G401 (cell line): ENCODE data around the gene BABAM2. TPM values are rescaled to one million over a fixed set of nuclear protein-coding genes. Genes with fewer than 3 reads are reported as not detected.
A peak's percentile ranks its signal among the peaks of the same experiment; 100 is the strongest.
"Not testable (repeated sequence)": the region's sequence is repeated elsewhere in the genome, so short reads cannot be mapped to it uniquely, and the experiment has no call there.

Source experiments
- DNase-seq: peaks from one replicate; pipeline ENCODE4 v3.0.0-alpha.2; 2015; ENCODE audit warnings: low spot score
- in situ Hi-C: cut with HindIII; loops from 2 replicates; pipeline ENCODE4 v1.10.0; 2016; ENCODE audit warnings: low sequenced_read_pairs, mixed read lengths
- total RNA-seq: library from RNA; depleted of rRNA; stranded (reverse); fragments of >200 nt; shearing (Covaris generic); gene quantifications from 2 replicates; pipeline ENCODE4 v1.2.3, GENCODE V29; 2014

The BABAM2 gene
- total RNA-seq, 1 experiment from 2014 or later, result 42.3 TPM

DNA sequence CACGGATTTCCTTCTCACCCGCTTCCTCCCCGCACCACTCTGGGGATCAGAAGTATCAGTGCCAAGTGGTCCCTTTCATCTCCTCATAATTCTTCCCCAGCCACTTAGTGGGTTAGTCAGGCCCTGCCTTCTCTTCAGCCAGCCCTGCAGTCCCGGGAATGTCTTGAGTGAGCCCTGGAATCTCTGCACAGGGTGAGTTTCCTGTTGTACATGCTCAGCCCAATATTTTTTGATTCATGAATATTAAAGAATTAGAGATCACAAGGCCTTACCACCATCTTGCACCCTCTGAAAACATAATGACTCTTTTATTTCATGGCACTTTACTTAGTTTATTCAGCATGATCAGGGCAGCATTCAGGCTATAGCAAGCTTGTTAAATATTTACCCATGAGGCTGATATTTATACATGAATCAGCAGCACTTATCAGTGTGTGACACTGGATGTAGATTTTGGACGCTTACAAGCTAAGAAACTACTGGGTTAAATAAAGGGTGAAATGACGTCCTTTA is 342.7 kb downstream of the BABAM2 start:
- in situ Hi-C loops, result no loop called here
- DNase-seq, result no peak

GRCh38 chr2:28234807-28235206 is 344.3 kb downstream of the BABAM2 start:
- no peak for DNase-seq
- in situ Hi-C loops, result no loop called here

- in situ Hi-C loops, result no loop called here
- no peak for DNase-seq
These were observed 348.7 kb downstream of the BABAM2 start for GRCh38 chr2:28239207-28239606.

DNA sequence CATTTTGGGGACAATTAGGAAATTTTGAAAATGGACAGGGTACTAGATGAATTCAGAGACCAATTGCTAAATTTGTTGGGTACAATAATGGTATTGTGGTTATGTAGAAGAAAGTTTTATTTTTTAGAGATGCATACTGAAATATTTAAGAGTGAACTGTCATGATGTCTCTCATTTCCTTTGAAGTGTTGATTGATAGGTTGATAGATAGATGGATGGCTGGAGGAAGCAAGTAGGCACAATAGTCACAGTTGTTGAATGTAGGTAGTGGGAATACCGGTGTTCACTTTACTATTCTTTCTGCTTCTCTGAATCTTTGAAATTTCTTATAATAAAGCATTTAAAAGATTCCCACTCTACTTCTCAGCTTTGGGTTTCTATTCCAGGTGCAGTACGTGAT is 350.4 kb downstream of the BABAM2 start:
- in situ Hi-C loops, result no loop called here
- no peak for DNase-seq

DNA sequence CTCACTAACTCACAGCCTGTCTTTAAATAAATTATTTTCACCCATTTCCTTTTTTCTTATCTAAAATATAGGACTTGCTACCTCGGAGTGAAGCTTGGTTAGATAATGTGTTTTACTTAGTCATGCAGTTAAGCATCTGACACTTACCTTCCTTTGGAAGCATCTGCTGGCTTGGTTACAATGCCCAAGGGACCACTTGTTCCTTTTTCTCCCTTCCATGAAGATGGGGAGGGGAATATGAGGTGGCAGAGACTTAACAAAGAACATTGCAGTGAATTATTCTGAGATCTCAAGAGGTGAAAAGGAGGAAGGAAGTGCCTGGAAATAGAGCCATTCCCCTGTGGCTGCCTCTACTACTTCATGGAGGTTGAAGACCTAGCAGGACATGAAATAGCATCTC is 356.8 kb downstream of the BABAM2 start:
- no peak for DNase-seq
- in situ Hi-C loops, result no loop called here

- in situ Hi-C loops, result no loop called here
- no peak for DNase-seq
These were observed 357.2 kb downstream of the BABAM2 start for GRCh38 chr2:28247734-28248133.

DNA sequence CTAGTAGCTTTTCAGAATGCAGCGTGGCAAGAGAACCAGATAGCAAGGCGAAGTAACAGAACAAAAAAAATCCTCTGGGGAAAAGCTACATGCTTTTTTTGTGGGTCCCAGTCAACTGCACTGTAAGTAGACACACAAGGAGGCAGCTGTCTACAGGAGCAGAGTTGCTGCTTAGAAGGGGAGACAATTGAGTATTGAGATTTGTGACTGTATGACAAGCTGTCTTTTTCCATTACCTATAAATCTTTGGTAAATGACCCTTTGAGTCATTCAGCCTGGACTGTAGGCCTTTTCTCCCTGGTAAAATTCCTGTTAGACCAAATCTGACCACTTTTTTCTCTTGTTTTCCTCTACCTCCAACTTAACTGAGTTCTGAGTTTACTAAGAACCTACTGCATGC is 358.0 kb downstream of the BABAM2 start:
- DNase-seq, result no peak
- in situ Hi-C loops, result no loop called here

GRCh38 chr2:28250006-28250405 is 359.5 kb downstream of the BABAM2 start:
- DNase-seq, result no peak
- in situ Hi-C loops, result no loop called here

GRCh38 chr2:28251337-28251736 is 360.8 kb downstream of the BABAM2 start:
- no peak for DNase-seq
- in situ Hi-C loops, result no loop called here

DNA sequence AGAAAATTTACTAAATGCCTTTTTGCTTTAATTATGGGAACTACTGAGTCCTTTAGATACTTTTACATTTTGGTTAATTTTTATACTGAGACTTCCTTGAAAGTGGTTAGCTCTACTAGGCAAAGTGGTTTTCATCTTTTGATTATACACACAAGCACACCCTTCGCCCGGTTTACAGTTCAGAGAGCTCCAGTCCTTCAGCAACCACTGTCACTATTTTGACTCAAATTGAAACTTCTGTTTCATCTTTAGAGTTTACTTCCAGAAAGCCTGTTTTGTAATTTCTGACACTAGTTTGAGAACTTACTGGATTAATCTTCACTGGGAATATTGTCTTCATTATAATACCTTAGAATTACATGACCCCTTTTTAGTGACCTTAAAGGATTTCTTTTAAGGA is 361.8 kb downstream of the BABAM2 start:
- in situ Hi-C loops, result no loop called here

GRCh38 chr2:28253543-28253942 is 363.0 kb downstream of the BABAM2 start:
- no peak for DNase-seq
- in situ Hi-C loops, result no loop called here

More for the DNA sequence above, 361.8 kb downstream of the BABAM2 start:
- DNase-seq, result no peak

DNA sequence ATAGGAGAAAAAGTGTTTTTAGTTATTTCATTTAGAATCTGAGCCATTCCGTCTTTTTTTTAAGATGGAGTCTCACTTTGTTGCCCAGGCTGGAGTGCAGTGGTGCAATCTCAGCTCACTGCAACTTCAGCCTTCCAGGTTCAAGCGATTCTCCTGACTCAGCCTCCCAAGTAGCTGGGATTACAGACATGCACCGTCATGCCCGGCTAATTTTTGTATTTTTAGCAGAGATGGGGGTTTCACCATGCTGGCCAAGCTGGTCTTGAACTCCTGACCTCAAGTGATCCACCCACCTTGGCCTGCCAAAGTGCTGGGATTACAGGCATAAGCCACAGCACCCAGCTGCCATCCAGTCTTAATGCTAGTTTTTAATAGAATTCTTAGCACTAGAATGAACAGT is 364.7 kb downstream of the BABAM2 start:
- in situ Hi-C loops, DNase-seq: not testable (repeated sequence)

- in situ Hi-C loops, result no loop called here
- no peak for DNase-seq
These were observed 366.7 kb downstream of the BABAM2 start for GRCh38 chr2:28257182-28257581.

DNA sequence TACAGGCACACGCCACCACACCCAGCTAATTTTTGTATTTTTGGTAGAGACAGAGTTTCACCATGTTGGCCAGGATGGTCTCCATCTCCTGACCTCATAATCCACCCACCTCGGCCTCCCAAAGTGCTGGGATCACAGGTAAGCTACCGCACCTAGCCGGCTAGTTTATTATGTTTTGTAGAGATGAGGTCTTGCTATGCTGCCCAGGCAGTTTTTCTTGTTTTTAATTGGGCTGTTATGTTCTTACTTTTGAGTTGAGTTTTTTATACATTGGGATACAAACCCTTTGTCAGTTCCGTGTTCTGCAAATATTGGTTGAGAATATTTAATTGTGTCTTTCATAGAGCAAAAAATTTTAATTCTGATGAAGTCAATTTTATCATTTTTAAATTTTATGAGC is 368.7 kb downstream of the BABAM2 start:
- in situ Hi-C loops, DNase-seq: not testable (repeated sequence)

DNA sequence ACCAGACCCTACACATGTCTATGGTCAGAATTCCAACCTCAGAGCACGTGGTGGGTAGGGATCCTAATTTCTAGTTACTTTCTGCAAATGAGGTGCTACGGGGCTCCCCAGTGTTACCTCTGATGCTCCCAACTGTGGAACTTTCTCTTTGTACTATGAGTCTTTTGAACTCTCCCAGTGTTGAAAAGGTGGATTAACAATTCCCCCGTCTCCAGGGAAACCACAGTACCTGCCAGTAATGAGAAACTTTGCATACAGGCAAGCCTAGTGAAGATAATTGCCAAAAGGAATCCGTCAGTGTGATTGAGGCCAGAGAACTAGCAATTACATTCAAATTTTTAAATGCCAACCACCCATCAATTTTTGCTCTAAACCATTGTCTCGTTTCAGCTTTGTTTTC is 373.2 kb downstream of the BABAM2 start:
- in situ Hi-C loops, result no loop called here
- DNase-seq, result no peak

DNA sequence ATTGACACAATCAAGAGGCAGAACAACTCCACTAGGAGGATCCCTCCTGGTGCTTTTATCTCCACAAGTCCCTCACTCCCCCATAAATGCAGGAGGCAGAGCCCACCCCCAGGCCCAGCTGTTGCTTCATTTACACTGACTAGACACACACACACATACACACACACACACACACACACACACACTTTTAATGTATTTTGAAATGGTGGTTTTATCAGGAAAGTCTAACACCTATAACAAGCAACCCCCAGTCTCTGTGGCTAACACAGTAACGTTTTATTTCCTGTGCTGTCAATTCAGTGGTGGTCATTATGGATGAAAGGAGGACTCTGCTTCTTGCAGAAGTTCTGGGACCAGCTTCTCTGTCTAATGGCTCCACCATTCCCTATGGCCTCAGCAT is 376.8 kb downstream of the BABAM2 start:
- in situ Hi-C loops, result no loop called here
- DNase-seq, result no peak

- DNase-seq, result no peak
- in situ Hi-C loops, result no loop called here
These were observed 377.9 kb downstream of the BABAM2 start for GRCh38 chr2:28268386-28268785.

DNA sequence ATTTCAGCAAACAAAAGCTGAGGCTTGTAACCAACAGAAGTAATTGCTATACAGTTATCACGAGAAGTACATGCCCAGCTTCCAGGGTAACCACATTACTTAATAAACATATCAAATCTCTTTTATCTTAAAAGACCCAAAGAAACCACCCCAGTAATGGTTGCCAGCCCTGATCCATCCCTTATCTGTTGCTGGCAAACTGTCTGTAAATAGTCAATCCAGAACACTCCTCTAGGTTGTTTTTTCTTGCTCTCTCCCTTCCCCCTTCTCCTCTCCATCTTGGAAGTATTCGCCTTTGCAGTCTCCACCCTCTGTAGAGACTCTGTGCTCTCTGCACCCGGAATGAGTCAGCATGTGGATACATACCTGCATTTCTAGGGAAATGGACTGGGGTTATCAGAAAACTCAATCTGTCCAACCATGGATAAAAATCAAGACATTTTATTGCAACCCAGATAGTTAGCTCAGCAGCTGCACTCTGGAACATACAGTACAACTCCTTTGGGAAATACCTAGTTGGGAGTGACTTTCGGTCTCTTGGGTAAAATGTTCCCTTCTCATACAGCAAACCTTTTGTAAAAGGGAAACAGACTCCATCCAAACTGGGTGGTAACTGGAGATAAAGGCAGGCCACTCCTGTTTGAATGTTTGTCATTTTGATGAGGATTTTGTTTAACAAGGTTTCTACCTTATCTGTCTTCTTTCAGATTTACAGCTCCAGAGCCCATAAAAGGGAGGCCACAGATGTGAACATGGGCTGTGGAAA is 378.7 kb downstream of the BABAM2 start:
- in situ Hi-C loops, result no loop called here
- DNase-seq, result no peak

- DNase-seq, result peak; percentile 66
- in situ Hi-C loops, result no loop called here
These were observed 380.1 kb downstream of the BABAM2 start for GRCh38 chr2:28270456-28271152.

- no peak for DNase-seq
These were observed 380.8 kb downstream of the BABAM2 start for GRCh38 chr2:28271231-28271918.

More at GRCh38 chr2:28271231-28271918, 380.8 kb downstream of the BABAM2 start:
- in situ Hi-C loops, result no loop called here
